HEK293 (cell line): ENCODE results near the gene ASCC1.

Experiments
- CTCF ChIA-PET: fragments of 350-600 bp; formaldehyde crosslinking; extraction: SDS; loops from one replicate; lab custom pipeline; 2021; ENCODE audit warnings: antibody characterized with exemption; lab: Yijun Ruan, JAX
- POLR2A ChIA-PET: fragments of 300-600 bp; formaldehyde crosslinking; extraction: SDS; loops from one replicate; lab custom pipeline; 2020; ENCODE audit warnings: antibody characterized with exemption, inconsistent platforms; lab: Yijun Ruan, JAX
- H3K27ac ChIP-seq: fragments of 200-500 bp; sonication (Bioruptor generic); 2 replicates; pipeline ENCODE4 v1.5.1; 2014; ENCODE audit warnings: low read depth, low read length, control low read depth, inconsistent platforms; ENCODE audit errors: extremely low read depth
- H3K36me3 ChIP-seq, 2 experiments: fragments of 200-500 bp in 1 of 2; sonication (Bioruptor generic) in 1 of 2; 1 replicate in 1 of 2; 2 replicates in 1 of 2; pipeline ENCODE4 v1.5.1; 2014 to 2017; ENCODE audit warnings: inconsistent platforms in 2 of 2, low read length in 2 of 2; ENCODE audit not compliant: control insufficient read depth in 2 of 2, insufficient read depth in 1 of 2
- H3K4me1 ChIP-seq: fragments of 200-500 bp; sonication (Bioruptor generic); 2 replicates; pipeline ENCODE4 v1.5.1; 2014; ENCODE audit warnings: mild to moderate bottlenecking, low read length, inconsistent platforms; ENCODE audit not compliant: control insufficient read depth, insufficient read depth
- H3K4me3 ChIP-seq: 2 replicates; pipeline ENCODE4 v1.5.1; 2011; ENCODE audit warnings: low read depth, mild to moderate bottlenecking, control low read depth, low read length, moderate library complexity
- H3K9me3 ChIP-seq: fragments of 200-500 bp; sonication (Bioruptor generic); 2 replicates; pipeline ENCODE4 v1.5.1; 2014; ENCODE audit warnings: low read depth, low read length, inconsistent platforms; ENCODE audit not compliant: control insufficient read depth, insufficient read depth
- GLIS1 ChIP-seq: fragments of 450-650 bp; formaldehyde crosslinking; IDR thresholded peaks from 2 replicates; pipeline ENCODE4 v1.5.1; 2016; ENCODE audit warnings: missing biosample characterization, missing genetic modification characterization
- OSR2 ChIP-seq: fragments of 450-650 bp; formaldehyde crosslinking; IDR thresholded peaks from 2 replicates; pipeline ENCODE4 v1.5.1; 2016; ENCODE audit warnings: missing biosample characterization, missing genetic modification characterization
- PATZ1 ChIP-seq: fragments of 450-650 bp; formaldehyde crosslinking; IDR thresholded peaks from 2 replicates; pipeline ENCODE4 v1.5.1; 2016; ENCODE audit warnings: missing biosample characterization, missing genetic modification characterization
- REPIN1 ChIP-seq: fragments of 450-650 bp; formaldehyde crosslinking; IDR thresholded peaks from 2 replicates; pipeline ENCODE4 v1.5.1; 2017; ENCODE audit warnings: missing biosample characterization, missing genetic modification characterization, low read depth
- SP3 ChIP-seq: fragments of 450-650 bp; formaldehyde crosslinking; IDR thresholded peaks from 2 replicates; pipeline ENCODE4 v1.5.1; 2016; ENCODE audit warnings: missing biosample characterization, missing genetic modification characterization
- ZBTB10 ChIP-seq: fragments of 450-650 bp; formaldehyde crosslinking; IDR thresholded peaks from 2 replicates; pipeline ENCODE4 v1.5.1; 2016; ENCODE audit warnings: missing biosample characterization, missing genetic modification characterization
- ZBTB49 ChIP-seq: fragments of 450-650 bp; formaldehyde crosslinking; IDR thresholded peaks from 2 replicates; pipeline ENCODE4 v1.5.1; 2016; ENCODE audit warnings: missing biosample characterization, missing genetic modification characterization, low read depth
- ZEB2 ChIP-seq: fragments of 450-650 bp; formaldehyde crosslinking; IDR thresholded peaks from 2 replicates; pipeline ENCODE4 v1.5.1; 2016; ENCODE audit warnings: missing biosample characterization, missing genetic modification characterization
- ZFP3 ChIP-seq: fragments of 450-650 bp; formaldehyde crosslinking; IDR thresholded peaks from 2 replicates; pipeline ENCODE4 v1.5.1; 2016; ENCODE audit warnings: low read depth, missing biosample characterization, missing genetic modification characterization
- ZNF239 ChIP-seq: fragments of 450-650 bp; formaldehyde crosslinking; IDR thresholded peaks from 2 replicates; pipeline ENCODE4 v1.5.1; 2016; ENCODE audit warnings: missing biosample characterization, missing genetic modification characterization
- ZNF514 ChIP-seq: fragments of 450-650 bp; formaldehyde crosslinking; IDR thresholded peaks from 2 replicates; pipeline ENCODE4 v1.5.1; 2016; ENCODE audit warnings: missing biosample characterization, missing genetic modification characterization
- ZNF560 ChIP-seq: fragments of 450-650 bp; formaldehyde crosslinking; IDR thresholded peaks from 2 replicates; pipeline ENCODE4 v1.5.1; 2017; ENCODE audit warnings: missing biosample characterization, missing genetic modification characterization, borderline replicate concordance
- ZNF600 ChIP-seq: fragments of 450-650 bp; formaldehyde crosslinking; IDR thresholded peaks from 2 replicates; pipeline ENCODE4 v1.5.1; 2016; ENCODE audit warnings: missing biosample characterization, missing genetic modification characterization
- ZNF639 ChIP-seq: fragments of 450-650 bp; formaldehyde crosslinking; IDR thresholded peaks from 2 replicates; pipeline ENCODE4 v1.5.1; 2016; ENCODE audit warnings: missing biosample characterization, missing genetic modification characterization
- ZNF692 ChIP-seq: fragments of 450-650 bp; formaldehyde crosslinking; IDR thresholded peaks from 2 replicates; pipeline ENCODE4 v1.5.1; 2016; ENCODE audit warnings: missing biosample characterization, missing genetic modification characterization
- TF ChIP-seq, protein P1 (sequence below): fragments of 450-650 bp; formaldehyde crosslinking; IDR thresholded peaks from 2 replicates; pipeline ENCODE4 v1.5.1; 2016; ENCODE audit warnings: missing biosample characterization, missing genetic modification characterization, borderline replicate concordance
- TF ChIP-seq, protein P2 (sequence below): fragments of 450-650 bp; formaldehyde crosslinking; IDR thresholded peaks from 2 replicates; pipeline ENCODE4 v1.5.1; 2016; ENCODE audit warnings: missing biosample characterization, missing genetic modification characterization

ASCC1 gene

DNA sequence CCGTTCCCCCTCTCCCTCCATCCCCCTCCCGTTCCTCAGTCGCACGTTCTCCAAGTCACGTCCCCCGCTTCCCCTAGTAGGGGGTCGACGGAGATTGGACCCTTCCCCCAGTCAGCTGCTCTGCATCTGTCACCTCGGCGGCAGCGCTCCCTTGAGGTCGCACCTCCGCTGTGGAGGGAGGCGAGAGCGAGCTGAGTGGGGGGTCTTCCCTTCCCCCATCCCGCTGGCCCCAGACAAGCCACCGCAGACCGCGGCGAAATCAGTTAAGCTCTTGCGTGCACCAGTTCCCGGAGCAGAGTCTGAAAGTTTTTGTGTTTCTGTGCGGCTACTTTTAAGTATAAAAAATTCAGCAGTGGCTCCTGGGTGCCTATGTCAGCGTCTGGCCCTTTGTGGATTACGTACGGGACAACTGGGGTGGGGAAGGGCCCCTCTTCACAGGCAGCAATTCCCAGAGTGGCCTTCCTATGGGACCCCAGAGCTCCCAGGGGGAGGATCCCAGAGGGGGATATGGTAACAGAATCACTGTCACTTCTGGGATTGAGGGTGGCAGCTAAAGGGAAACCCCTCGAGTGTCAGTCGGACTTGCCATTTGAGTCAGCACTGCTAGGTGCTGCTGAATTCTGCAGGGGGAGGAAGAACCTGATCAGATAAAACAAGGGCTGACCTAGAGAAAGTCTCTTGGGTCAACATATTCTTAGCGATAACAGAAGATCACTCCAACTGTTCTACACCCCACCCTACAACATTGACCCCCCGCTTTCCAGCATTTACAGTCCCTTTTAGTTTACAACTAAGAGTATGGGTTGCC lies 45.1 kb upstream of the ASCC1 start:
- H3K4me1 ChIP-seq = peaks cover 24% of the 10 kb centered on the region
- ChIA-PET POLR2A (interaction anchor here (0.5 to 5.8 kb wide), 16 partner anchors 9 to 464 kb away, joined by 3 to 120 read pairs (median 5); partner anchors contain the start of genes ANAPC16, ASCC1 and DDIT4), CTCF (interaction anchor here (0.7 to 3.3 kb wide), 6 partner anchors 9 to 29 kb away, joined by 3 to 27 read pairs (median 4); partner anchors contain the start of gene DDIT4)
- peak overlapping the region; percentile 97 for H3K27ac ChIP-seq
- H3K9me3 ChIP-seq = no peaks in the 10 kb centered on the region
- peak overlapping the region; percentile 56 for H3K4me3 ChIP-seq
- no peaks in the 10 kb centered on the region for H3K36me3 ChIP-seq
- 0 out of 2 replicates have a peak, but pooled peaks have one; percentile 5 for TF ChIP-seq ZFP3 (tag by site-specific recombination)
- no peak for TF ChIP-seq ZBTB49 (tag by site-specific recombination)
- TF ChIP-seq, protein P1, sequence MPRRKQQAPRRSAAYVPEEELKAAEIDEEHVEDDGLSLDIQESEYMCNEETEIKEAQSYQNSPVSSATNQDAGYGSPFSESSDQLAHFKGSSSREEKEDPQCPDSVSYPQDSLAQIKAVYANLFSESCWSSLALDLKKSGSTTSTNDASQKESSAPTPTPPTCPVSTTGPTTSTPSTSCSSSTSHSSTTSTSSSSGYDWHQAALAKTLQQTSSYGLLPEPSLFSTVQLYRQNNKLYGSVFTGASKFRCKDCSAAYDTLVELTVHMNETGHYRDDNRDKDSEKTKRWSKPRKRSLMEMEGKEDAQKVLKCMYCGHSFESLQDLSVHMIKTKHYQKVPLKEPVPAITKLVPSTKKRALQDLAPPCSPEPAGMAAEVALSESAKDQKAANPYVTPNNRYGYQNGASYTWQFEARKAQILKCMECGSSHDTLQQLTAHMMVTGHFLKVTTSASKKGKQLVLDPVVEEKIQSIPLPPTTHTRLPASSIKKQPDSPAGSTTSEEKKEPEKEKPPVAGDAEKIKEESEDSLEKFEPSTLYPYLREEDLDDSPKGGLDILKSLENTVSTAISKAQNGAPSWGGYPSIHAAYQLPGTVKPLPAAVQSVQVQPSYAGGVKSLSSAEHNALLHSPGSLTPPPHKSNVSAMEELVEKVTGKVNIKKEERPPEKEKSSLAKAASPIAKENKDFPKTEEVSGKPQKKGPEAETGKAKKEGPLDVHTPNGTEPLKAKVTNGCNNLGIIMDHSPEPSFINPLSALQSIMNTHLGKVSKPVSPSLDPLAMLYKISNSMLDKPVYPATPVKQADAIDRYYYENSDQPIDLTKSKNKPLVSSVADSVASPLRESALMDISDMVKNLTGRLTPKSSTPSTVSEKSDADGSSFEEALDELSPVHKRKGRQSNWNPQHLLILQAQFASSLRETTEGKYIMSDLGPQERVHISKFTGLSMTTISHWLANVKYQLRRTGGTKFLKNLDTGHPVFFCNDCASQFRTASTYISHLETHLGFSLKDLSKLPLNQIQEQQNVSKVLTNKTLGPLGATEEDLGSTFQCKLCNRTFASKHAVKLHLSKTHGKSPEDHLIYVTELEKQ = 0 out of 2 replicates have a peak, but pooled peaks have one; percentile 3
- peak; percentile 81; the same call in 1 of the 2 replicates for TF ChIP-seq ZEB2 (tag by site-specific recombination)
- peak; percentile 99 for TF ChIP-seq GLIS1 (tag by site-specific recombination)
- TF ChIP-seq REPIN1 (tag by site-specific recombination) = no peak
- TF ChIP-seq ZNF600 (tag by site-specific recombination) = no peak
- TF ChIP-seq ZNF639 = peak; percentile 65
- TF ChIP-seq PATZ1 (tag by site-specific recombination) = peak; percentile 98
- TF ChIP-seq ZBTB10 = peak; percentile 70; the same call in 1 of the 2 replicates
- no peak; the same call in 1 of the 2 replicates for TF ChIP-seq ZNF239
- peak; percentile 56; the same call in 1 of the 2 replicates for TF ChIP-seq OSR2
- TF ChIP-seq, protein P2, sequence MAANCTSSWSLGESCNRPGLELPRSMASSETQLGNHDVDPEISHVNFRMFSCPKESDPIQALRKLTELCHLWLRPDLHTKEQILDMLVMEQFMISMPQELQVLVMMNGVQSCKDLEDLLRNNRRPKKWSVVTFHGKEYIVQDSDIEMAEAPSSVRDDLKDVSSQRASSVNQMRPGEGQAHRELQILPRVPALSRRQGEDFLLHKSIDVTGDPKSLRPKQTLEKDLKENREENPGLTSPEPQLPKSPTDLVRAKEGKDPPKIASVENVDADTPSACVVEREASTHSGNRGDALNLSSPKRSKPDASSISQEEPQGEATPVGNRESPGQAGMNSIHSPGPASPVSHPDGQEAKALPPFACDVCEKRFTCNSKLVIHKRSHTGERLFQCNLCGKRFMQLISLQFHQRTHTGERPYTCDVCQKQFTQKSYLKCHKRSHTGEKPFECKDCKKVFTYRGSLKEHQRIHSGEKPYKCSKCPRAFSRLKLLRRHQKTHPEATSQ (tag by site-specific recombination) = 0 out of 2 replicates have a peak, but pooled peaks have one; percentile 5
- no peak for TF ChIP-seq ZNF514 (tag by site-specific recombination)
- no peak for TF ChIP-seq ZNF560
- peak; percentile 82; the same call in 1 of the 2 replicates for TF ChIP-seq ZNF692 (tag by site-specific recombination)
- peak; percentile 64 for TF ChIP-seq SP3 (tag by site-specific recombination)
